GM23248 (cell line): ENCODE data around the gene POP4.

ENCODE experiments used
- EZH2 ChIP-seq: fragments of 200-600 bp; sonication (generic); IDR thresholded peaks from 2 replicates; pipeline ENCODE4 v1.6.1; 2018; ENCODE audit warnings: antibody characterized with exemption, mild to moderate bottlenecking; ENCODE audit not compliant: insufficient read depth, poor library complexity, severe bottlenecking
- EZH2phosphoT487 ChIP-seq: fragments of 200-600 bp; sonication (generic); IDR thresholded peaks from 2 replicates; pipeline ENCODE4 v1.6.1; 2018; ENCODE audit warnings: antibody characterized with exemption, moderate library complexity, mild to moderate bottlenecking, low read depth; ENCODE audit not compliant: insufficient read depth

GRCh38 chr19:29581398-29581797, 24.7 kb upstream of the POP4 start:
- TF ChIP-seq EZH2phosphoT487: no peak
- TF ChIP-seq EZH2: no peak
